CD4-positive, alpha-beta T cell treated with Interleukin-12 subunit alpha and Interleukin-12 subunit beta, for 1 hour (primary cell): ENCODE measurements around the gene MTPN.

Experiments
- DNase-seq: peaks from one replicate; pipeline ENCODE4 v3.0.0-alpha.2; 2020

MTPN gene

DNA sequence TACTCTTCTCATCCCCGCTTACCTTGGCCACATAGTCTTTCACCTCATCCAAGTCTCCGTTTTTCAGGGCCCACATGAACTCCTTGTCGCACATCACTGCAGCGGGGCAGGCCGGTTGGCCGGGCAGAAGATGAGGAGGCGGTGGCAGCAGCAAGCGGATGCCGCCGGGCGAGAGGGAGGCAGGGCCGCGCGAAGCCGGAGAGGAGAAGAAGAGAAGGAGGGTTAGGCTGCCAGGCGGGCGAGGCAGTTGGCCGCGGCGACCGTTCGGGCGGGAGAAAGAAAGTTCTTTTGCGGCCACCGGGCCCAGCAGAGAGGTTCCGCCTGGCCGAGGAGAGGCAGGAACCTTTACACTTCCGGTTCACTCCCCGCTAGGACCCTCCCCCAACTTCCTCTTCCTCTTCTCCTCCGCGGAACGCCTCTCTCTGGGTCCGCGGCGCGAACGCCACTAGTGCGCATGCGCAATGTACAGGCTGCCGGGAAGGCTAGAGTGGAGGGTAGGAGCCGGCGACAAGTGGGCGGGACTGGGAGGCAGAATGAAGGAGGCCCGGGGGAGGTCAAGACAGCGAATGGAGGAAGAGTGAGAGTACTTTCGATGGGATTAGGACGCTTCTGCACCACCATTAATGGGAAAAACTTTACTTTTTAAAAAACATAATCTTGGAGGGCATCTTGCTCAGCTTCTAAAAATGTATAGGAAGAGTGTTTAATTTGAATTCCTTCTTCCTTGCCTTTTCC, at the start of gene MTPN:
Gene MTPN (minus strand): TSS at position 353 of the 735 bp plus-strand sequence. CDS start 259 bp downstream, at position 94.
- peak; percentile 98 for DNase-seq

GRCh38 chr7:136026209-136026608, 49.0 kb upstream of the MTPN start:
- DNase-seq, result no peak

GRCh38 chr7:136023134-136023869, 46.1 kb upstream of the MTPN start:
- no peak for DNase-seq

DNA sequence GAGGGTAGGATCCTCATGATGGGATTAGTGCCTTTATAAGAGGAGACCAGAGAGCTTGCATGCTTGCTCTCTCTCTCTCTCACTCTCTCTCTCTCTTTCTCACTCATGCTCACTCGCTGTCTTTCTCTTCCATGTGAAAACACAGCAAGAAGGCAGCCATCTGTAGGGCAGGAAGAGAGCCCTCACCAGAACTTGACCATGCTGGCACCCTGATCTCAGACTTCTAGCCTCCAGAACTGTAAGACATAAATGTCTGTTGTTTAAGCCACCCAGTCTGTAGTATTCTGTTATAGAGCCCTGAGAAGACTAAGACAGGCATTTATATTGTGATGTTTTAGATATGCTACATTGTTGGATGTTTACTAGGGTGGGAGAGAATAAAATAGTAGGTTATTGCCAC, 43.4 kb upstream of the MTPN start:
- DNase-seq, result no peak

DNA sequence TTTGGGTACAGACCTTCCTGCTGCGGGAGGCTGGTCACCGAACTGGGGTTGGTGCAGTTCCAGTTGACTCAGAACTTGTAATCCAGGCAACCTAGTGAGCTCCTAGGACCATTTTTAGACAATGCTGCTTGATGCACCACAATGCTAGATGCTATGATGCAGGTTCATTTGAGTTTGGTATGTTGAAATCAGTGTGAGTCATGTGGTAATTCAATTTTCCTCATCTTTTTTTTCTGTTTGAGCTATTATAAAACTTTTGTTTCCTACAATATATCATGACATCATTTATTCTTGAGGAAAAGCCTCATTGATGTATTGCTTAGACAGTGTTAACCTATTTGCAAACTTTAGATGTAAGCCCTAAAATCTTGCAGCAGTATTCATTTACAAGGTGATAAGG, 40.9 kb upstream of the MTPN start:
- DNase-seq, result no peak

DNA sequence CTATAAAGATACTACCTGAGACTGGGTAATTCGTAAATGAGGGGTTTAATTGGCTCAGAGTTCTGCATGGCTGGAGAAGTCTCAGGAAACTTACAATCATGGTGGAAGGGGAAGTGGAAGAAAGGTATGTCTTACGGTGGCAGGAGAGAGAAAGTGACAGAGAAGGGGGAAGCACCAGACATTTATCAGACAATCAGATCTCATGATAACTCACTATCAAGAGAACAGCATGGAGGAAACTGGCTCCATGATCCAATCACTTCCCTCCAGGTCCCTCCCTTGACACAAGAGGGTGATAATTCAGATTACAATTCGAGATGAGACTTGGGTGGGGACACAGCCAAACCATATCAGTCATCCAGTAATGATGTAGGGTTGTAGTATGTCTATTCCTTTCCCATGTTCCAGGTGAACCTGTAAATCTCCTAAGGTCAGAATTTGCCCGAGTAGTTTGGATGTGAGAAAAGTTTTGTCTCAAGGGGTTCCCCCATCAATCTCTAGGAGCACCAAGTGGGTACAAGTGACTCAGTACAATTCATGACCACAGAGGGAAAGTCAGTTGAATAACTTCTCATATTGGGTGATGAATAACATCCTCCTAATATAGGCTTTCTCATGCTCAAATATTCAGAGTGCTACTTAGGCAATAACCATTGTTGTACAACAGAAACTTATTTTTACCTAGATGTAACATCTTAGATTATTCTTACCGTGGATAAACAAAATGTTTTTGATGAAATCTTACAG, 39.7 kb upstream of the MTPN start:
- DNase-seq, result no peak

DNA sequence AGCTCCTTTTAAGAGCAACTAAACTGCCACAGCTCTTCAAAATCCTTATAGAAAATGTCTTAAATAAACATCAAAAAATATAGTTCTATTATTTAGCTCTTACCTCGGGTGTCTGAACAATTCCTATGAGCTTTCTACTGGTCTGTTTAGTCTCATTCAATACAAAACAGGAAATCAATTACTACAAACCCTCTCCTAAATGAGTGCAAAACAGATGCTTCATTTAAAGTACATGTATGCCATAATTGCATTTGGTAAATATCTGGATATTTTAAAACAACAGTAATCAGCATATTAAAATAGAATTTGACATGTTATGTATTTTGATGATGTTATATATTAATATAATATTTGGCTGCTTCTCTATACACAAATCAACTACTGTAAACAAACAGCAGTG, 38.5 kb upstream of the MTPN start:
- DNase-seq, result no peak

DNA sequence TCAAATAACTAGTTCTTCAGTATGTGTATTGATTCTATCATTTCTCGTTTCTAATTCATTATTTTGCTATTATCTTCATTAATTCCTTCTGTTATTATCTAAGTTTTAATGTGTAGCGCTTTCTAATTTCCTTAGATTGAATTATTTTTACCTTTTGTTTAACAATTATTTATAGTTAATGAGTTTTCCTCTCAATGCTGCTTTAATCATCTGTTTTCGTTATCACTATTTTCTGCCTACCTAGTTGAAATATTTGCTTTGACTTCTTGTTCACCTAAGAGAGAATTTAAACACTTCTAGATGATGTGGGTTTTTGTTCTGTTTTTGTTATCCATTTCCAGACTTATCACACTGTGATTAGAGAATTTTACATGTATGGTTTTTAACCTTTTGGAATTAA, 37.5 kb upstream of the MTPN start:
- no peak for DNase-seq

DNA sequence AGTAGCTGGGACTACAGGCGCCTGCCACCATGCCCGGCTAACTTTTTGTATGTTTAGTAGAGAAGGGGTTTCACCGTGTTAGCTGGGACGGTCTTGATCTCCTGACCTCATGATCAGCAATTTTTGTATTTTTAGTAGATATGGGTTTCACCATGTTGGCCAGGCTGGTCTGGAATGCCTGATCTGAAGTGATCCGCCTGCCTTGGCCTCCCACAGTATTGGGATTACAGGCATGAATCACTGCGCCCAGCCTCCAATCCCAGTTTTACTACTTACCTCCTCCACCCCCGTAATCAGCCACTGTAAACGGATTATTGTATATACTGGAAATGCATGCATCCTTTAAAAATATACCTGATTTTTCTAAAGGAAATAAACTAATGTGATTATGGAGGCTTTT, 35.1 kb upstream of the MTPN start:
- DNase-seq, result no peak

GRCh38 chr7:136009488-136010079, 32.4 kb upstream of the MTPN start:
- peak; percentile 62 for DNase-seq

- no peak for DNase-seq
Measured at GRCh38 chr7:136006208-136006607, 29.0 kb upstream of the MTPN start.

GRCh38 chr7:136004083-136004482, 26.9 kb upstream of the MTPN start:
- DNase-seq, result no peak

DNA sequence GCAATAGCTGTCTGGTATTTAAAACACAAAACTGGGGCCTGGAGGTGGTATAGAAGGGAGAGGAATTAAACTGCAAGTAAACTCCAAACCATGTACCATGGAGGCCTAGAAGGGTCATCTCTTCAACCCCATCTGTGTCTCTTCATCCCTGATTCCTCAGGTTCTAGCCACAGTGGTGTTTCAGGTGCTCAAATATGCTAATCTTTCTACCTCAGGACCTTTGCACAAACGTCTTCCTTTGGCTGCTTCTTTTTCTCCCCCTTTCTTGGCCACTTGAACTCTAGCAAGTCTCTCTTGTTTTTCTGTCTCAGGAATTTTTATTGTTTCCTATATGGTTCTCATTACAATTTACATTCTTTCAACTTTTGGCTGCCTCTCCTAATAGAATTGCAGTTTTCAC, 25.6 kb upstream of the MTPN start:
- DNase-seq, result no peak

DNA sequence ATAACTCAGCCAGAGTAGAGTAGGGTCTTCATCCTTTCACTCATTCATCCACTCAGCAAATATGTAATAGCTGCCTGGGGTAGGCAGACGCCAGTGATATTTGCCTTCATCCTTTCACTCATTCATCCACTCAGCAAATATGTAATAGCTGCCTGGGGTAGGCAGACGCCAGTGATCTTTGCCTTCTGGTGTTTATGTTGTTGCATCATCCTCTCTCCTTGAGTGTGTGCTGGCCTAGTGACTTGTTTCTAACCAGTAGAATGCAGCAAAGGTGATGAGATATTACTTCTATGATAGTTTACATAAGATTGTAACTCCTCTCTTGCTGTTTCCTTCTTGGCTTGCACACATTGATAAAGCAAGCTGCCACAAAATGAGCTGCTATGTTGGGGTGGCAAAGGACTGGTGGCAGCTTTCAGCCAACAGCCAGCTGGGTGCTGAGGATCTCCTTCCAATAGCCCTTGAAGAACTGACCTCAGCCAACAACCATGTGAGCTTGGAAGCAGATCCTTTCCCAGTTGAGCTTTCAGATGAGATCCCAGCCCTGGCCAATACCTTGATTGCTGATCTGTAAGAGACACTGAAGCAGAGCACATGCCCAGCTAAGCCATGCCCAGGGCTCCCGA, 23.2 kb upstream of the MTPN start:
- no peak for DNase-seq

DNA sequence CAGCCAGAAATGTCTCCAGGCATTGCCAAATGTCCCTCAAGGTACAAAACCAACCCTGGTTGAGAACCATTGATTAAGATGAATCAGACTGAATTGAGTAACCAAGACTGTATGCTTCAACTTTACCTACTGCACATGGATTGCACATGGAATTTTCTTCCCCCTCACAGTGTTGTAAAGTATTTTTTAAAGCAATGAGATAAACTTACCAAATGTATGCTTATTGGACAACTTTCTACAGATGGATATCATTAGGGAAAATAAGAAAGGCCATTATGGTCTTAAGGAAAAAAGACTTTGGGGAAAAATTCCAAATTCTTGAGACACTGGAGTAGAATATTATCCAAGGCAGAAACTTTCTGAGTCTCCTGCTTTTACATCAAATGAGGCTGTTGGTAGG, 20.9 kb upstream of the MTPN start:
- no peak for DNase-seq

GRCh38 chr7:135995748-135996147, 18.6 kb upstream of the MTPN start:
- DNase-seq, result no peak

GRCh38 chr7:135994466-135995205, 17.5 kb upstream of the MTPN start:
- no peak for DNase-seq

DNA sequence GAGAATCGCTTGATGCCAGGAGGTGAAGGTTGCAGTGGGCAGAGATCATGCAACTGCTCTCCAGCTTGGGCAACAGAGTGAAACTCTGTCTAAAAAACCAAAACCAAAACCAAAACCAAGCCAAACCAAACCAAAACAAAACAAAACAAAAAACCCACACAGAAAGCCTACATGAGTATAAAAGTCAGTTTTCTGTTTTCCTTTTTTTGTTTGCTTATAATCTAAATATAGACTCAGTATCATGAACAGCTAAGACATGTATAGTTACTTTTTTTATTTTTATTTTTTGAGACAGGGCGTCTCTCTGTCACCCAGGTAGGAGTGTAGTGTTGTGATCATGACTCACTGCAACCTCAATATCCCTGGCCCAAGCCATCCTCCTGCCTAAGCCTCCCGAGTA, 16.8 kb upstream of the MTPN start:
- peak; percentile 20 for DNase-seq

GRCh38 chr7:135991906-135992305, 14.7 kb upstream of the MTPN start:
- DNase-seq, result no peak

DNA sequence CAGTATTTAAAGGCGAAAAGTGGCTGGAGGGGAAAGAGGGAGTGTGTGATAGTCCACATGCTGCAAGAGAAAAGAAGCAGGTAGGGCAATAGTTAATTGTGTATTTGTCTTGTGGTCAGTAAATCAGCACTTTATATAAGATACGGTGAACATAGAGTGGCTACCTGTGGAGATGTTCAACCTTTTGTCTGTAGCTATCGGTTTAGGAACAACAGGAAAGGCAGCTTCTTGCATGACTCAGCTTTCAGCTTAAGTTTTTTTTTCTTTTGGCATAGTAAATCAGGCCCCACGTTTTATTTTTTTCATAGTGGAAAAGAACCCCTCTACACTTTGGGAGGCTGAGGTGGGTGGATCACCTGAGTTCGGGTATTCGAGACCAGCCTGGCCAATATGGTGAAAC, 14.2 kb upstream of the MTPN start:
- DNase-seq, result no peak

DNA sequence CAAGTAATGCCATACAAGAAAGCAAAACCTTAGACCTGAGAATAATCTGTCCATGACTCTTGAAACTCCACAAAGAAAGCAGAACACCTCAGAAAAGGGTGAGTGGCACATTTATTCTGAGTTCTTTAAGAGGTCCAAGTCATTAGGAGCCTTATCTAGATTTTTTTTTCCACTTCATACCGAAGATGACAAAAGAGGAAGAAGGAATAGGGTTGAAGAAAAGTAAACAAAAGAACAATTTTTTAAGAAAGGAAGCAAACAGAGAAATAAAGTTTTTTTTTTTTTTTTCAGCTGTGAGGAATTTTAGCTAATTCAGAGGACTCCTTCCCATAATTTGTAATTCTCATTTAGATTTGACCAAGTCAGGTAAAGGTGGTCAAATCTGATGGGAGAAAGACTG, 13.1 kb upstream of the MTPN start:
- no peak for DNase-seq

- DNase-seq, result no peak
Measured at GRCh38 chr7:135981958-135982646, 4.9 kb upstream of the MTPN start.
